Measurements from ENCODE around the gene LYPD6.

Gene LYPD6

DNA sequence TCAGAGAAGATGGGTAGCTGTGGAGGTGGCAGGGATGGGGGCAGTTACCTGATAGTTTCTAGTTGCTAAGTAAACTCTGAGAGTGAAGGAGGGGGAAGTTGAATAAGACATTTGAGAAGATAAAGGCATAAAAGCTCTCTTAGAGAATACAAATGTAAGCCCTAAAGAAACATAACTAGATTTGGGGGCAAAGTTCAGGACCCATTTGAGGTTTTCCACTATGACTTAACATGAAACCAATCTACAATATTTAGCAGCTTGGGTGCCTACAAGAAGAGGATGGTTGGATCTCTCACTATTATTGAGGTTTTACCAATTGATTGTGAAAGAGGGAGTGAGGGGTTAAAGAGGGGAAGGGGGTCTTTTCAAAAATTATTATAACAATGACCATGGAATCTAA lies 34.4 kb upstream of the LYPD6 start:
- Histone ChIP-seq H3K4me3 (IDR thresholded peaks at IDR 0.05; ENCODE audit: insufficient read depth, low read depth, low read length) (no peak overlapping the region), H3K36me3 (ENCODE audit: insufficient read depth) (no peaks in the 10 kb centered on the region)
- TF ChIP-seq, protein P1, sequence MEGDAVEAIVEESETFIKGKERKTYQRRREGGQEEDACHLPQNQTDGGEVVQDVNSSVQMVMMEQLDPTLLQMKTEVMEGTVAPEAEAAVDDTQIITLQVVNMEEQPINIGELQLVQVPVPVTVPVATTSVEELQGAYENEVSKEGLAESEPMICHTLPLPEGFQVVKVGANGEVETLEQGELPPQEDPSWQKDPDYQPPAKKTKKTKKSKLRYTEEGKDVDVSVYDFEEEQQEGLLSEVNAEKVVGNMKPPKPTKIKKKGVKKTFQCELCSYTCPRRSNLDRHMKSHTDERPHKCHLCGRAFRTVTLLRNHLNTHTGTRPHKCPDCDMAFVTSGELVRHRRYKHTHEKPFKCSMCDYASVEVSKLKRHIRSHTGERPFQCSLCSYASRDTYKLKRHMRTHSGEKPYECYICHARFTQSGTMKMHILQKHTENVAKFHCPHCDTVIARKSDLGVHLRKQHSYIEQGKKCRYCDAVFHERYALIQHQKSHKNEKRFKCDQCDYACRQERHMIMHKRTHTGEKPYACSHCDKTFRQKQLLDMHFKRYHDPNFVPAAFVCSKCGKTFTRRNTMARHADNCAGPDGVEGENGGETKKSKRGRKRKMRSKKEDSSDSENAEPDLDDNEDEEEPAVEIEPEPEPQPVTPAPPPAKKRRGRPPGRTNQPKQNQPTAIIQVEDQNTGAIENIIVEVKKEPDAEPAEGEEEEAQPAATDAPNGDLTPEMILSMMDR (conservative IDR thresholded peaks at IDR 0.05; ENCODE audit: low read depth, low read length): no peak

GRCh38 chr2:149307014-149307413 lies 23.4 kb upstream of the LYPD6 start:
- H3K9ac ChIP-seq: no peak overlapping the region
- no peak overlapping the region for H3K4me2 ChIP-seq
- H3K79me2 ChIP-seq (ENCODE audit: insufficient read depth, low read depth): no peaks in the 10 kb centered on the region
- no peak overlapping the region for H3K27ac ChIP-seq
- H3K36me3 ChIP-seq (ENCODE audit: insufficient read depth): no peaks in the 10 kb centered on the region
- H4K20me1 ChIP-seq (ENCODE audit: insufficient read depth): no peaks in the 10 kb centered on the region
- H2AFZ ChIP-seq (ENCODE audit: low read depth): no peak overlapping the region
- TF ChIP-seq, protein P1 (conservative IDR thresholded peaks at IDR 0.05; ENCODE audit: low read depth, low read length): no peak
- no peaks in the 10 kb centered on the region for H3K4me1 ChIP-seq (ENCODE audit: low read depth, poor library complexity, severe bottlenecking)
- H3K27me3 ChIP-seq (ENCODE audit: insufficient read depth, low read depth): no peaks in the 10 kb centered on the region
- no peak overlapping the region for H3K4me3 ChIP-seq (IDR thresholded peaks at IDR 0.05; ENCODE audit: insufficient read depth, low read depth, low read length)

More for the DNA sequence above, 34.4 kb upstream of the LYPD6 start:
- Histone ChIP-seq H3K27ac (no peak overlapping the region), H3K4me1 (ENCODE audit: low read depth, poor library complexity, severe bottlenecking) (no peaks in the 10 kb centered on the region), H3K27me3 (ENCODE audit: insufficient read depth, low read depth) (no peaks in the 10 kb centered on the region), H2AFZ (ENCODE audit: low read depth) (no peak overlapping the region), H3K9ac (no peak overlapping the region), H3K79me2 (ENCODE audit: insufficient read depth, low read depth) (no peaks in the 10 kb centered on the region), H3K4me2 (no peak overlapping the region), H4K20me1 (ENCODE audit: insufficient read depth) (no peaks in the 10 kb centered on the region)

DNA sequence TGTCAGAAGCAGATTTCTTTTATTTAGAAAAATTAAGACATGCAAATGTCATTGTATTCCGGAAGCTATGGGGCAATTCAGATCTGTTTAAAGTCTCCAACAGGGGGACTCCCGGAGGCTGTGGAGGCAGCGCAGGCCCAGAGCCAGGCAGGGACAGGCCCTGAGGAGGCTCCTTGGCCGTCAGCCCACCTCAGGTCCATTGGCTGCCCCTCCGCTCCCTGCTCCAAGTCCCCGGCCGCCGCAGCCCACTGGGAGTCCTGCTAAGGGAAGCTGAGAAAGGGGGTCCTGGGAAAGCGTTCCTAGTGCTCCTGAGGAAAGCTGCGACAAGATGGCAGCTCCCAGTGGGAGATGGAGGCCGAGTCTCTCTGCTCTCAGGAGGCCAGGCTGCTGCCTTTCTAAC lies 20.0 kb upstream of the LYPD6 start:
- Histone ChIP-seq H2AFZ (ENCODE audit: low read depth) (no peak overlapping the region), H3K27ac (no peak overlapping the region), H3K4me2 (no peak overlapping the region), H3K27me3 (ENCODE audit: insufficient read depth, low read depth) (no peaks in the 10 kb centered on the region), H3K4me1 (ENCODE audit: low read depth, poor library complexity, severe bottlenecking) (no peaks in the 10 kb centered on the region), H3K79me2 (ENCODE audit: insufficient read depth, low read depth) (no peaks in the 10 kb centered on the region), H4K20me1 (ENCODE audit: insufficient read depth) (no peaks in the 10 kb centered on the region), H3K9ac (no peak overlapping the region), H3K4me3 (IDR thresholded peaks at IDR 0.05; ENCODE audit: insufficient read depth, low read depth, low read length) (no peak overlapping the region), H3K36me3 (ENCODE audit: insufficient read depth) (no peaks in the 10 kb centered on the region)
- TF ChIP-seq, protein P1 (conservative IDR thresholded peaks at IDR 0.05; ENCODE audit: low read depth, low read length): no peak

DNA sequence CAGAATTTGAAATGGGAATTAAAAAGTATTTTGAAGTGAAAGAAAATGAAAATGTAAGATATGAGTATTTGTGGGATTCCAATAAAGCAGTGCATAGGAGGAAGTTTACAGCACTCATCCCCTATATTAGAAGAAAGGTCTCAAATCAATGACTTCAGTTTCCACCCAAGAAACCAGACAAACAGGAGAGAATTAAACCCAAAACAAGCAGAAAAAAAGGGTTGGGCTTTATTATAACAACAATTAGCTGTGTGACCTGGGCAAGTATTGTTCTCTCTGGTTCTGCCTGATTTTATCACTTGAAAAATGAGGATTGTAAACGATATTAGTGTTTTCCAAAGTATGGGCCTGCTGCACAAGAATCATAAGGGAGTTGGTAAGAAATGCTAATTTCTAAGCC lies 18.3 kb upstream of the LYPD6 start:
- Histone ChIP-seq H3K36me3 (ENCODE audit: insufficient read depth) (no peaks in the 10 kb centered on the region), H3K27ac (no peak overlapping the region), H3K4me3 (IDR thresholded peaks at IDR 0.05; ENCODE audit: insufficient read depth, low read depth, low read length) (no peak overlapping the region), H4K20me1 (ENCODE audit: insufficient read depth) (no peaks in the 10 kb centered on the region), H3K4me1 (ENCODE audit: low read depth, poor library complexity, severe bottlenecking) (no peaks in the 10 kb centered on the region), H3K79me2 (ENCODE audit: insufficient read depth, low read depth) (no peaks in the 10 kb centered on the region), H3K4me2 (no peak overlapping the region), H3K9ac (no peak overlapping the region), H3K27me3 (ENCODE audit: insufficient read depth, low read depth) (no peaks in the 10 kb centered on the region), H2AFZ (ENCODE audit: low read depth) (no peak overlapping the region)
- TF ChIP-seq, protein P1 (conservative IDR thresholded peaks at IDR 0.05; ENCODE audit: low read depth, low read length): no peak
